ENCODE data around the gene EPC2. TPM values are rescaled to one million over a fixed set of nuclear protein-coding genes. Genes with fewer than 3 reads are reported as not detected.

EPC2 gene
- 10 to 100 TPM; 23.9 to 28.5 TPM for total RNA-seq

- DNase-seq: peak; percentile 91
- H3K4me1 Mint-ChIP-seq: peaks cover 31% of the 10 kb centered on the region
- peak within 1 kb of the TSS; percentile 95 for H3K4me3 Mint-ChIP-seq
- H3K36me3 Mint-ChIP-seq: peaks cover 10% of the 10 kb centered on the region
- no peaks in the 10 kb centered on the region for H3K9me3 Mint-ChIP-seq
- H3K27me3 Mint-ChIP-seq: no peaks in the 10 kb centered on the region
- peak within 1 kb of the TSS; percentile 96 for H3K27ac Mint-ChIP-seq
Observed at GRCh38 chr2:148643998-148644882, at the start of gene EPC2. Gene EPC2, plus strand, starts transcription at chr2:148644751. Its CDS starts 267 bp downstream, at chr2:148645018.

GRCh38 chr2:148596018-148596417 is 48.5 kb upstream of the EPC2 start:
- Mint-ChIP-seq H3K4me1 (no peaks in the 10 kb centered on the region), H3K9me3 (peaks cover 5% of the 10 kb centered on the region), H3K4me3 (no peak overlapping the region), H3K36me3 (no peaks in the 10 kb centered on the region), H3K27me3 (peaks cover 4% of the 10 kb centered on the region), H3K27ac (no peak overlapping the region)
- DNase-seq: no peak

- Mint-ChIP-seq H3K4me3 (no peak overlapping the region), H3K27ac (no peak overlapping the region), H3K9me3 (peaks cover 12% of the 10 kb centered on the region), H3K27me3 (peaks cover 4% of the 10 kb centered on the region), H3K36me3 (peaks cover 7% of the 10 kb centered on the region), H3K4me1 (peaks cover 18% of the 10 kb centered on the region)
- DNase-seq: no peak
Observed at GRCh38 chr2:148599109-148599991, 45.2 kb upstream of the EPC2 start.

- DNase-seq: peak; percentile 24
- Mint-ChIP-seq H3K27me3 (peaks cover 4% of the 10 kb centered on the region), H3K27ac (peak overlapping the region; percentile 97), H3K4me1 (peaks cover 22% of the 10 kb centered on the region), H3K4me3 (peak overlapping the region; percentile 34), H3K36me3 (peaks cover 7% of the 10 kb centered on the region), H3K9me3 (peaks cover 12% of the 10 kb centered on the region)
Observed at GRCh38 chr2:148602885-148603561, 41.5 kb upstream of the EPC2 start.

GRCh38 chr2:148603562-148603920 is 41.0 kb upstream of the EPC2 start:
- H3K27ac Mint-ChIP-seq: peak overlapping the region; percentile 97
- H3K4me3 Mint-ChIP-seq: peak overlapping the region; percentile 12
- peaks cover 22% of the 10 kb centered on the region for H3K4me1 Mint-ChIP-seq
- peaks cover 7% of the 10 kb centered on the region for H3K36me3 Mint-ChIP-seq
- peaks cover 4% of the 10 kb centered on the region for H3K27me3 Mint-ChIP-seq
- DNase-seq: peak; percentile 22
- H3K9me3 Mint-ChIP-seq: peaks cover 12% of the 10 kb centered on the region

- Mint-ChIP-seq H3K27ac (no peak overlapping the region), H3K4me1 (peaks cover 22% of the 10 kb centered on the region), H3K36me3 (peaks cover 7% of the 10 kb centered on the region), H3K4me3 (no peak overlapping the region), H3K27me3 (peaks cover 4% of the 10 kb centered on the region), H3K9me3 (peaks cover 12% of the 10 kb centered on the region)
- no peak for DNase-seq
Observed at GRCh38 chr2:148604927-148605326, 39.6 kb upstream of the EPC2 start.

- Mint-ChIP-seq H3K36me3 (peaks cover 5% of the 10 kb centered on the region), H3K4me1 (peaks cover 20% of the 10 kb centered on the region), H3K27ac (no peak overlapping the region), H3K4me3 (no peak overlapping the region), H3K9me3 (peaks cover 6% of the 10 kb centered on the region), H3K27me3 (no peaks in the 10 kb centered on the region)
- no peak for DNase-seq
Observed at GRCh38 chr2:148607566-148607965, 37.0 kb upstream of the EPC2 start.

GRCh38 chr2:148613231-148614013 is 31.1 kb upstream of the EPC2 start:
- Mint-ChIP-seq H3K9me3 (peaks cover 3% of the 10 kb centered on the region), H3K4me3 (no peak overlapping the region), H3K36me3 (no peaks in the 10 kb centered on the region), H3K27me3 (no peaks in the 10 kb centered on the region), H3K4me1 (peaks cover 18% of the 10 kb centered on the region), H3K27ac (no peak overlapping the region)
- no peak for DNase-seq

GRCh38 chr2:148614014-148614321 is 30.6 kb upstream of the EPC2 start:
- H3K4me1 Mint-ChIP-seq: peaks cover 18% of the 10 kb centered on the region
- H3K27me3 Mint-ChIP-seq: no peaks in the 10 kb centered on the region
- H3K36me3 Mint-ChIP-seq: no peaks in the 10 kb centered on the region
- no peak overlapping the region for H3K4me3 Mint-ChIP-seq
- H3K9me3 Mint-ChIP-seq: peaks cover 3% of the 10 kb centered on the region
- peak overlapping the region; percentile 74 for H3K27ac Mint-ChIP-seq
- no peak for DNase-seq

GRCh38 chr2:148614322-148615049 is 30.1 kb upstream of the EPC2 start:
- H3K27ac Mint-ChIP-seq: peak overlapping the region; percentile 74
- H3K27me3 Mint-ChIP-seq: no peaks in the 10 kb centered on the region
- H3K4me3 Mint-ChIP-seq: no peak overlapping the region
- H3K4me1 Mint-ChIP-seq: peaks cover 18% of the 10 kb centered on the region
- DNase-seq: no peak
- peaks cover 3% of the 10 kb centered on the region for H3K9me3 Mint-ChIP-seq
- no peaks in the 10 kb centered on the region for H3K36me3 Mint-ChIP-seq

GRCh38 chr2:148615381-148615841 is 29.1 kb upstream of the EPC2 start:
- no peaks in the 10 kb centered on the region for H3K27me3 Mint-ChIP-seq
- peaks cover 4% of the 10 kb centered on the region for H3K9me3 Mint-ChIP-seq
- no peak for DNase-seq
- H3K4me3 Mint-ChIP-seq: no peak overlapping the region
- peaks cover 23% of the 10 kb centered on the region for H3K4me1 Mint-ChIP-seq
- H3K27ac Mint-ChIP-seq: no peak overlapping the region
- H3K36me3 Mint-ChIP-seq: no peaks in the 10 kb centered on the region

GRCh38 chr2:148616662-148617061 is 27.9 kb upstream of the EPC2 start:
- no peak overlapping the region for H3K4me3 Mint-ChIP-seq
- no peaks in the 10 kb centered on the region for H3K27me3 Mint-ChIP-seq
- H3K9me3 Mint-ChIP-seq: peaks cover 4% of the 10 kb centered on the region

GRCh38 chr2:148617219-148617618 is 27.3 kb upstream of the EPC2 start:
- H3K4me3 Mint-ChIP-seq: no peak overlapping the region
- H3K9me3 Mint-ChIP-seq: peaks cover 4% of the 10 kb centered on the region
- no peak overlapping the region for H3K27ac Mint-ChIP-seq

More at GRCh38 chr2:148616662-148617061, 27.9 kb upstream of the EPC2 start:
- Mint-ChIP-seq H3K36me3 (no peaks in the 10 kb centered on the region), H3K27ac (no peak overlapping the region), H3K4me1 (peaks cover 23% of the 10 kb centered on the region)
- no peak for DNase-seq

More at GRCh38 chr2:148617219-148617618, 27.3 kb upstream of the EPC2 start:
- DNase-seq: no peak
- Mint-ChIP-seq H3K36me3 (no peaks in the 10 kb centered on the region), H3K4me1 (peaks cover 23% of the 10 kb centered on the region), H3K27me3 (no peaks in the 10 kb centered on the region)

Data from activated naive CD8-positive, alpha-beta T cell treated with anti-CD3 and anti-CD28 coated beads for 36 hours (primary cell).